Measurements from ENCODE around the gene OR1N1.
"Not testable (repeated sequence)": the region's sequence is repeated elsewhere in the genome, so short reads cannot be mapped to it uniquely, and the experiment has no call there.

Gene OR1N1, protein sequence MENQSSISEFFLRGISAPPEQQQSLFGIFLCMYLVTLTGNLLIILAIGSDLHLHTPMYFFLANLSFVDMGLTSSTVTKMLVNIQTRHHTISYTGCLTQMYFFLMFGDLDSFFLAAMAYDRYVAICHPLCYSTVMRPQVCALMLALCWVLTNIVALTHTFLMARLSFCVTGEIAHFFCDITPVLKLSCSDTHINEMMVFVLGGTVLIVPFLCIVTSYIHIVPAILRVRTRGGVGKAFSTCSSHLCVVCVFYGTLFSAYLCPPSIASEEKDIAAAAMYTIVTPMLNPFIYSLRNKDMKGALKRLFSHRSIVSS

DNA sequence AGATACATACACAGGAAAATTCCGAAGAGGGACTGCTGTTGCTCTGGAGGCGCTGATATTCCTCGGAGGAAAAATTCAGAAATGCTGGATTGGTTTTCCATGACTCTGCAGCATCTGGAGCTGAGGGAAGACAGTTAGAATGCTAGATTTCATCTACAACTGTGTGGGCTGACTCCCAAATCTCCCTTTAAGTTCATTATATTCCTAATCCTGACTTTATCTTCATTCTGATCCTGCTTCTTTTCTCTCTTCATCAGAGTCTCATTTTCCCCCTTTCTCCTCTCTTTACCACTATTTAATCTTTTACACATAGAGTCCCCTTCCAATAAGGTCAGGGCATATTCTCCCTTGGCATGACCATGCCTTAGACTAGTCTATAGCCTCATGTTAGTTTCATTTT is at the start of gene OR1N1:
Gene OR1N1, minus strand, starts transcription at position 101 of the 400 bp plus-strand sequence. Its CDS starts 0 bp downstream, at position 101.
- DNase-seq (ENCODE audit: low read depth): no peak

DNA sequence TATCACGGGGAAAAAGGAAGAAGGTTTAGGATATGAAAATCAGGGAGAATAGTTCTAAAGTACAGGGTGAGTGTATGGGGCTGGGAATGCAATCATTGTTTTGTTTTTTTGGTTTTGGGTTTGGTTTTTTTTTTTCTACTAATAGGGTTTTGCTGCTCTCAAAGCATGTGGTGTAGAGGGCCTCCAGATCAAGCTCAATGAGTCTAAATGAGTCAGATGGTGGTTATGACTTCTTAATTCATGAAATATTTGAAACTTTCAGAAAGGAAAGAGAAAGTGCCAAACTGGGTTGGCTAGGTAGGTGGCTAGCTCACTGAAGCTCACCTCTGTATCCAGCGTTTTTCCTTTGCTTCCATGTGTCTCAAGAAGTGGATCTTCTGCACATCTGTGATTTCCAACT is 45.4 kb upstream of the OR1N1 start:
- DNase-seq (ENCODE audit: low read depth): no peak

DNA sequence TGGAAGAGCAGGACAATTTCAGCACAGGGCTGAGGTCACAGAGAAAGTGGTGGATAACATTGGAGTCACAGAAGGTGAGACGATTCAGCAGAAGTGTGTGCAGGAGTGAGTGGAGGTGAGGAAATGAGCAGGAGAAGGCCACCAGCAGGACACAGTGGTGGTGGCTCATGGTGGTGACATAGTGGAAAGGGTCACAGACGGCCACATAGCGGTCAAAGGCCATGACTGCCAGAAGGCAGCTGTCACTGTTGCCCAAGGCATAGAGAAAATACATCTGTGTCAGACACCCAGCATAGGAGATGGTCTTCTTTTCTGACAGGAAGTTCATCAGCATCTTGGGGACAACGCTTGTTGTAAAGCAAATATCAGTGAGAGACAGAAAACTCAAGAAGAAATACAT is 40.8 kb upstream of the OR1N1 start:
- DNase-seq (ENCODE audit: low read depth): no peak

DNA sequence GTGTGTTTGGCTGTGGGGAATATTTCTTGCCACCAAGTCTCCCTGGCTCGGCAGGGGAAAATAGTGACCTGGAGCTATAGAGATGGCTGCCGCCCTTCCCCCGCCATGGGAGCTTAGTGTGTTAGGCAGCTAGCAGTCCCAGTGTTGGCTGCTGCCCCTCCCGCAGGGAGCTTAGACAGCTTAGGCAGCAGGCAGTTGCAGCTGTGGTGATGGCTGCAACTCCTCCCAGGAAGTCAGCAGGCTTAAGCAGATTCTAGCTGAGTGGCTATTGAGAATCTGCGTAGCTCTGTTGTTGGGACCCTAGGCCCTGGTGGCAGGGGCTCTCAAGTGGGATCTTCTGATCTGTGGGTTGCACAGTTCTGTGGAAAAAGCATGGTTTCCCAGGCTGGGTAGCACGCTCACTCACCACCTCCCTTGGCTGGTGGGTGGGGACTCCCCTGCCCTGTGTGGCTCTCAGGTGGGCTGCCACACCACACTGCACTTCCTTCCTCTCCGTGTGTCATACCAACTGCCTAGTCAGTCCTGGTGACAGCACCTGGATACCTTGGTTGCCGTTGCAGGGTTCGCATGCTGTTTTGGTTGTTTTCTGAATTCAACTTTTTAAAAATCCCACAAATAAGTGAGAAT is 35.2 kb upstream of the OR1N1 start:
- no peak for DNase-seq (ENCODE audit: low read depth)

DNA sequence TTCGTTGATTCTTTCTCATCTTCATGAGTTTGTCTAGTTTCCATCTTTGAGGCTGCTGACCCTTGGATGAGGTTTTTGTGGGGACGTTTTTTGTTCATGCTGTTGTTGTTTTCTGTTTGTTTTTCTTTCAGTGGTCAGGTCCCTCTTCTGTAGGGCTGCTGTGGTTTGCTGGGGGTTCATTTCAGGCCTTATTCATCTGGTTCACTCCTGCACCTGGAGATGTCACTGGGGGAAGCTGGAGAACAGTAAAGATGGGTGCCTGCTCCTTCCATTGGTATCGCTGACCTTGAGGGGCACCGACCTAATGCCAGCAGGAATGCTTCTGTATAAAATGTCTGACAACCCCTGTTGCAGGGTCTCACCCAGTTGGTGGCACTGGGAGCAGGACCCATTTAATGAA is 34.4 kb upstream of the OR1N1 start:
- DNase-seq (ENCODE audit: low read depth): no peak

DNA sequence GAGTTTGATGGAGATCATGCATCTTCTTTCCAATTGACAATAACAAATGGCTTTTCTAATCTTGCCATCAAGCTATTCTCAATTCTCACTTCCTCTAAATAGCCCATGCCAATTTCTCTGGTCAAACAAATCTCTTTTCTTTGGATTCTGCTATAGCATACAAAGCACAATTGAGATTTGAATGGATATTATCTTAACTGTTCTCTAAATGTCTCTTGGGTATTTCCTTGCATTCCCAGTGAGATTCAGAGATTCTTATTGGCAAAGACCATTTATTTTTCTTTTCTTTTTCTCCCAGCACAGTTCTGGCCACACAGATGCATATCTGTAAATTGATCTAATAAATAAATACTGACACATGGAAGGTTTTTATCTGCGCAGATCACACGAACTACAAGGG is 25.7 kb upstream of the OR1N1 start, which contains the start of gene OR1N2:
Gene OR1N2, plus strand, starts transcription at position 301 of the 400 bp plus-strand sequence. CDS start 100 bp downstream, outside the sequence.
- DNase-seq (ENCODE audit: low read depth): no peak

DNA sequence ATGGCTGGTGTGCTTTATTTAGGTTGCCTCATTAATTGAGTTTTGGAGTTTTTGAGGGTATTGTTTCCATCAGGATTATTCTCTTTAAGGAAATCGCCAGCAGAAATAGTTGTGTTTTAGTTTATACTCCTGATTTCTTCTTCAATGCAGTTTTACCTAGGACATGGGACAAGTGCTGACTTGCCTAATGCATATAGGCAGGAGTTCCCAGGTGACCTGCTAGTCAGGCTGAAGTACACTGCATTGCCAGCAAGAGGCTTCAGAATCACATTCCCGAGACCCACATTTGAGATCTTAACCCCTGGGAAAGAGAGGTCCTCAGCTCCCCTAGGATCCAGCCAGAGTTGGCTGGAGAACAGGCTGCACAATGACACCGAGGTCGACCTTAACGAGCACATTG is 24.3 kb upstream of the OR1N1 start:
- DNase-seq (ENCODE audit: low read depth): no peak

DNA sequence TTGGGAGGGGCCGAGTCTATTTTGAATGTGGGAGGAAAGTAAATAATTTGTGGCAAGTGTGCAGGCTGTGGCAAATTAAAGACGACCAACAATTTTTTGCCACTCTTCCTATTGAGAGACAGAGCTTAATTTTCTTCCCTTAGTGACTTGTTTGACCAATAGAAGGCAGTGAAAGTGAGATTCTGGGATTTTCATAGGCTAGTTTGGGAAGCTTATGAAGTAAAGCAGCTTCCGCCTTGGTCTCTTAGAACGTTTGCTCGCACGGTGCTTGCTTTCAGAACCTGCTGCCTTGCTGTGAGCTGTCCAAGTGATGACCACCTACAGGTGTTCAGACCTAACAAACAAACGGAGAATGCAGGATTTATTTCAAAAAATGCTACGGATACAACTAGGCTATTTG is 19.1 kb upstream of the OR1N1 start:
- DNase-seq (ENCODE audit: low read depth): no peak

DNA sequence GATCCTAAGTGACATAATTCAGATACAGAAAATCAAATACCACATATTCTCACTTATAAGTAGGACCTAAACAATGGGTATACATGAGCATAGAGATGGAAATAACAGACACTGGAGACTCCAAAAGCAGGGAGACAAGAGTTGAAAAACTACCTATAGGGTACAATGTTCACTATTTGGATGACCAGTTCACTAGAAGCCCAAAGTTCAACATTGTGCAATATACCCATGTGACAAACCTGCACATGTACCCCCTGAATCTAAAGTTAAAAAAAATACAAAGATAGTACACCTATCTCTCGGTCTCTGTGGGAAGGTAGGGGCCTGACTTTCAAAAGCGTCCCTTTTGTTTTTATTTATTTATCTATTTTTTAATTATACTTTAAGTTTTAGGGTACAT is 11.7 kb upstream of the OR1N1 start:
- DNase-seq (ENCODE audit: low read depth): no peak

DNA sequence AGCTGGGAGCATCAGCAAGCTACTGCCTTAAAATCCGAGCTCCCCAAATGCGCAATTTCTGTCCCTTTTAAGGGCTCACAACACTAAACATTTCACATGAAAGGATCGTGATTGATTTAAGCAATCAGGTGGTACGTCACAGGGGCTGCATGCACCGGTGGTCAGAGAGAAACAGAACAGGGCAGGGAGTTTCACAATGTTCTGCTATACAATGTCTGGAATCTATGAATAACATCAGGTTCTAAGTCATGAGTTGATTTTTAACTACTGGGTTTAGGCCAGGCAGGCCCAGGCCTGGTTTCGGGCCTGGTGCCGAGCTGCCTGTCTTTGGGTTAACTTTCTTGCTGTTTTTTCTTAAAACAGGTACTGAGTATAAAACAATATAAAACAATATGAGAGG is 10.0 kb upstream of the OR1N1 start:
- not testable (repeated sequence) for DNase-seq (ENCODE audit: low read depth)

DNA sequence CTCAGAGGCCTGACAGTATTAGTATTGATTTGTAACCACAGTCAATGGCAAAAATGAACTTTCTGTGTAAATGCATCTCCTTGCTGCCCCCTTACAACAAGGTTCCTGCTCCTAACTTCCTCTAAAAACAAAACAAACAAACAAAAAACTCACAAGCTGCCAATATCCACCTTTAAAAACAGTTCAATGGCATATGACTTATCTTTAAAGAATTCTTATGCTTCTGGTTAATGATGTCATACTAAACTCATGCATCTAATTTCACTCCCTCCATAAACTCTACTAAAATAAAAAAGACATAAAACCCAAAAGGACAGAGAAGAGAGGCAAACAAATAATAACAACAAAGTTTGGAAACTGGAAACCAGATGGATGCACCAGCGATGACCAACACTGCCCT is 9.0 kb upstream of the OR1N1 start:
- DNase-seq (ENCODE audit: low read depth): no peak

DNA sequence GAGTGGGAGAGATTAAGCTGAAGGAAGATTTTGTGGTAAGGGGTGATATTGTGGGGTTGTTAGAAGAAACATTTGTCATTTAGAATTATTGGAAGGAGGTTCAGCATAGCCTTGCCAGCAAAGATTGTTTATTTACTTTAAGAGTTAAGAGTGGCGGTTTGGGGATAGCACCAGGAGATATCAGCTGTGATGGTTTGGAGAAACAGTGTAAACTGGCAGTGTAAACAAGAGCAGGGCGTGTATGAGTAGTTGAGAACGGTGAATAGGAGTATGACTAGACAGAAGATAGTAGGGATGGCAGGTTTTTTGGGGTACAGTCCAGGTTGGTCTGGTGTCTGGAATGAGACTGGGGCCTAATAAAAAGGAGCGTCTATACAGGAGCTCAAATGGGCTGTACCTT is 4.1 kb upstream of the OR1N1 start:
- DNase-seq (ENCODE audit: low read depth): not testable (repeated sequence)

DNA sequence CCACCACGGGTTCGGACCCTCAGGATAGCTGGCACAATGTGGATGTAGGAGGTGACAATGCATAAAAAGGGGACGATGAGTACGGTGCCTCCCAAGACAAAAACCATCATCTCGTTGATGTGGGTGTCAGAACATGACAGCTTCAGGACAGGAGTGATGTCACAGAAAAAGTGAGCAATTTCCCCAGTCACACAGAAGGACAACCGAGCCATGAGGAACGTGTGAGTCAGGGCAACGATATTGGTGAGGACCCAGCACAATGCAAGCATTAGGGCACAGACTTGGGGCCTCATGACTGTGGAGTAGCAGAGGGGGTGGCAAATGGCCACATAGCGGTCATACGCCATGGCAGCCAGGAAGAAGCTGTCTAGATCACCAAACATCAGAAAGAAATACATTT is 491 bp downstream of the OR1N1 start:
- no peak for DNase-seq (ENCODE audit: low read depth)

DNA sequence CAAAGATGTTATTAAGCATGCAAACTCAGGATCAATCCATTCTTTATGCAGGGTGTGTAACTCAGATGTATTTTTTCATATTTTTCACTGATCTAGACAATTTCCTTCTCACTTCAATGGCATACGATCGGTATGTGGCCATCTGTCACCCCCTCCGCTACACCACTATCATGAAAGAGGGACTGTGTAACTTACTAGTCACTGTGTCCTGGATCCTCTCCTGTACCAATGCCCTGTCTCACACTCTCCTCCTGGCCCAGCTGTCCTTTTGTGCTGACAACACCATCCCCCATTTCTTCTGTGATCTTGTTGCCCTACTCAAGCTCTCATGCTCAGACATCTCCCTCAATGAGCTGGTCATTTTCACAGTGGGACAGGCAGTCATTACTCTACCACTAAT is 7.7 kb downstream of the OR1N1 start:
- no peak for DNase-seq (ENCODE audit: low read depth)

DNA sequence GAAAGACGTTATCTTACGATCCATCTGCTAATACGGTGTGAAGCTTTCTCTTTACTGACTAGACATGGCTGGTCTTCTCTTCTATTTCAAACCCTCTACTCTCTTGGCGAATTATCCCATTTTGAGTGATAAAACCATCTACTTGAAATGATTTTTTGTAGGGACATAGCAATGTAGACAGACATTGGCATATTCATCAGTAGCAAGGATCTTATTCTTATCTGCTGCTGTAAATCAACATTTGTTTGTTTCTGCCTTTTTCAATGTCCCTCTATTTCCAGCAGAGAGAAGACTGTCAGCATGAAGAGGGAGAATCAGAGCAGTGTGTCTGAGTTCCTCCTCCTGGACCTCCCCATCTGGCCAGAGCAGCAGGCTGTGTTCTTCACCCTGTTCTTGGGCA is 8.3 kb downstream of the OR1N1 start, which contains the start of gene OR1J4:
Gene OR1J4, plus strand, starts transcription at position 301 of the 400 bp plus-strand sequence. Its CDS starts 0 bp downstream, at position 301.
- DNase-seq (ENCODE audit: low read depth): no peak

DNA sequence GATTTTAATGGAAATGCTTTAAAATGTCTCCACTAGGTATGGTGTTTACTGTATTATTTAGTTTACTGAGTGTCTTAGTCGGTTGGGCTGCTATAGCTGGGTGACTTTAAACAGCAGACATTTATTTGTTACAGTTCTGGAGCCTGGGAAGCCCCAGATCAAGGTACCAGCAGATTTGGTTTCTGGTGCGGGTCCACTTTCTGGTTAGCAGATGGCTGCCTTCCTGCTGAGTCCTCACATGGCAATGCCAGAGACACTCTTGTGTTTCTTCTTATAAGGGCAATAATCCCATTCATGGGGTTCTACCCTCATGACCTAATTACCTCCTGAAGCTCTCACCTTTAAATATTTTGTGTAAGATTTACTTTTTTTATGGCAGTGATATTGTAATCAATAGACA is 8.9 kb downstream of the OR1N1 start:
- DNase-seq (ENCODE audit: low read depth): no peak

DNA sequence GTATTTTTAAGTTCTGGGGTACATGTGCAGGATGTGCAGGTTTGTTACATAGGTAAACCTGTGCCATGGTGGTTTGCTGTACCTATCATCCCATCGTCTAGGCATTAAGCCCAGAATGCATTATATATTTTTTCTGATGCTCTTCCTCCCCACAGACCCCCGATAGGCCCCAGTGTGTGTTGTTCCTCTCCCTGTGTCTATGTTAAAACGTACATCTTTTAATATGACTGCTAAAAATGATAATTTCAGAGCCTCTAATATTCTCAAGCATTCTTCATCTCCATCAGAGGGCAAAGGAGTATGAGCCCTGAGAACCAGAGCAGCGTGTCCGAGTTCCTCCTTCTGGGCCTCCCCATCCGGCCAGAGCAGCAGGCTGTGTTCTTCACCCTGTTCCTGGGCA is 16.6 kb downstream of the OR1N1 start, which contains the start of gene OR1J2:
Gene OR1J2, plus strand, starts transcription at position 301 of the 400 bp plus-strand sequence. Its CDS starts 0 bp downstream, at position 301.
- no peak for DNase-seq (ENCODE audit: low read depth)

DNA sequence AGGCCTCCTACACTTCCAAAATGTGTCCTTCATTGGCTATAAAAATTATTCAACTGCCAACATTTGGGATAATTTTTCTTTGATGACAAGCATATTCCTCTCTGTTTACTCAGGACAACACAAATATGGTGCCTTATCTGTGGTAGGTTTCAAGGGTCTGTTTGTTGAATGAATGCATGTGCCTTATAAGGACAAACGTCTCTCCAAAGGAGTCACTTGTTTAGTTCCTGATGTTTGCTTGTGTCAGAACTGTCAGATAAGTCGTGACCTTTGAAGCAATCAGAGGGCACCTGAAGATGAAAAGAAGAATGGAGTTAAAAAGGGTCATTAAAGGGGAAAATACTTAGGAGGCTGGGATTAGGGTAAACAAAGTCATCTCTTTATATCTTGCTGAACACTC is 20.1 kb downstream of the OR1N1 start:
- no peak for DNase-seq (ENCODE audit: low read depth)

DNA sequence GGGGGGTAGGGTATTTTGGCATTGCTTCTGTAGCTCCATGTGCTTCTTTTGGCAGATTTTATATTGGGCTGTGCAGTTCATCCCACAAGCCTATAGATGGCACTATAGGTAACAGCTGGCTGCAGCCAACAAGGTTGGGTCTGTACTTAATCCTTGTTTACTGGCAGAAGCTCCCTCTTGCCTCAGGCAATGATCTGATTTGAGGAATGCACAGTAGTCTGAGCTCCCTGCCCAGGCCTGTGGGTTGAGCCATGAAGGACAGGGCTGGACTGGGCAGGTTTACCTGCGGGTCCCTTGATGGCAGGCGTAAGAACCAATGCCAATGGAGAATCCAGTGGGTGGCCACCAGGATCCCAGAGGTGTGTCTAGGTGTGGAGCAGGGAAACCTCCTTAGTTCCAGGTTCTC is 28.2 kb downstream of the OR1N1 start:
- no peak for DNase-seq (ENCODE audit: low read depth)

DNA sequence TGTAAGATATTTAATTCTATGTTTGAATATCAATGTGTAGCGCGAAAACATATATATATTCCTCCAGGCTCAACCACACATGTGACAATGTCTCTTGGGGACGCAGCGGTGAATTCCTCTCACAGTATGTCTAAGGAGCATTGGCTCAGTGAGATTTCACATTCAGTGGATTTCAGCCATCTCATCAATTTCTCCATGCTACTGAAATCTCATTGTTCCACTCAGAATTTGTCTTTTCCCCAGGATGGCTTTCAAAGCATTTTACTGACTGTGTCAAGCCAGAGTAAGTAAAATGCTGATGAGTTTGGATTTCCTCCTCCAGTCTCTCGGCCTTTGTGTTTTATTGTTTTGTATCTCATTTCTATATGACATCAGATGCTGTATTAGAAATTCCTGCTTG is 48.0 kb downstream of the OR1N1 start:
- no peak for DNase-seq (ENCODE audit: low read depth)

DNA sequence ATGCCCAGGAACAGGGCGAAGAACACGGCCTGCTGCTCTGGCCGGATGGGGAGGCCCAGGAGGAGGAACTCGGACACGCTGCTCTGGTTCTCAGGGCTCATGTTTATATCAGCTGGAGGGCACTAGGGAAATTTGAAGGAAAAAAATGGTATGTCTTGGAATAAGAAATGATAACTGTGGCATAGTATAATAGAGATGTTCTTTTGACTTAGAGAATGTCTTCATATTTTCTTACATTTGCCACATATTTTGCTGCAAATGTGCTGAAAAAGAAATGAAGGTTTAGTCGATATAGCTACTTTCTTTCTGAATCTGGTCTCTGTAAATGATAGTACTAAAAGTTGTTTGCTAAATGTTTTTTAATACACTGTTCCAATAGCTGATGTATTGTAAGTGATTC is 49.3 kb downstream of the OR1N1 start, which contains the start of gene OR1J1:
Gene OR1J1, minus strand, starts transcription at position 101 of the 400 bp plus-strand sequence. Its CDS starts 0 bp downstream, at position 101.
- no peak for DNase-seq (ENCODE audit: low read depth)

DNA sequence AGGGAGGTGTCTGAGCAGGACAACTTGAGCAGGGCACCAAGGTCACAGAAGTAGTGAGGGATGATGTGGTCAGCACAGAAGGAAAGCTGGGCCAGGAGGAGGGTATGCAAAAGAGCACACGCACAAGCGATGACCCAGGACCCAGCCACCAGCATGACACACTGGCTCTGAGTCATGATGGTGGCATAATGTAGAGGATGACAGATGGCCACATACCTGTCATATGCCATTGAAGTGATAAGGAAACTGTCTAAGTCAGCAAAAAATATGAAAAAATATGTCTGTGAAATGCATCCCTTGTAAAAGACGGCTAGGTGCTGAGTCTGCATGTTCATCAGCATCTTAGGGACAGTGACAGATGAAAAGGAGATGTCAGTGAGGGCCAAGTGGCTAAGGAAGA is 49.7 kb downstream of the OR1N1 start:
- DNase-seq (ENCODE audit: low read depth): no peak
